ENCODE measurements around the gene CLMN. TPM values are rescaled to one million over a fixed set of nuclear protein-coding genes. Genes with fewer than 3 reads are reported as not detected.

Gene CLMN
- total RNA-seq, 1 experiment from 2014 or later: 33.4 TPM

DNA sequence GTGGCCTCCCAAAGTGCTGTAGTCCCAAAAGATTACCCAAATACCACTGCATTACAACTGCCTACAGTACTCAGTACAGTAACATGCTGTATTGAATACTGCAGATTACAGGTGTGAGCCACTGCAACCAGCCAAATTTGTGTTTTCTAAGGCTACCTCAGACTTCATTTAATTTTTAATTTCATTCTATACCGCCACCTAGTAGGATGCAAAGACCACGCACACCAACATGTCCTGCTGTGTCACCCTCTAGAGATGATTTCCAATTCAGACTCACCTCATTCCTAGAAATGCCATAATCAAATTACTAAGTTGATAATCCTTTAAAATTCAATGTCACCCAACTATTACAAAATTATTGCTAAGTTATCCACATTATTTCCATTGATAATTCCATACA, 177.5 kb downstream of the CLMN start:
- ChIA-PET POLR2A (no interaction called here), CTCF (no interaction called here), RAD21 (ENCODE audit: low non-redundant PET in 1 of 2, low total read pairs in 2 of 2, uncharacterized antibody in 2 of 2, unreplicated experiment in 2 of 2) (no interaction called here)
- H4K20me1 ChIP-seq (ENCODE audit: insufficient read depth): peaks cover 11% of the 10 kb centered on the region; the same call in 1 of the 2 replicates
- ATAC-seq (no peak), DNase-seq (ENCODE audit: low read depth, low spot score) (no peak)
- TF ChIP-seq, protein P1, sequence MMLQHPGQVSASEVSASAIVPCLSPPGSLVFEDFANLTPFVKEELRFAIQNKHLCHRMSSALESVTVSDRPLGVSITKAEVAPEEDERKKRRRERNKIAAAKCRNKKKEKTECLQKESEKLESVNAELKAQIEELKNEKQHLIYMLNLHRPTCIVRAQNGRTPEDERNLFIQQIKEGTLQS (IDR thresholded peaks at IDR 0.05): no peak
- TF ChIP-seq FOSL1 (IDR thresholded peaks at IDR 0.05; ENCODE audit: low read depth): no peak
- TF ChIP-seq, protein P2, sequence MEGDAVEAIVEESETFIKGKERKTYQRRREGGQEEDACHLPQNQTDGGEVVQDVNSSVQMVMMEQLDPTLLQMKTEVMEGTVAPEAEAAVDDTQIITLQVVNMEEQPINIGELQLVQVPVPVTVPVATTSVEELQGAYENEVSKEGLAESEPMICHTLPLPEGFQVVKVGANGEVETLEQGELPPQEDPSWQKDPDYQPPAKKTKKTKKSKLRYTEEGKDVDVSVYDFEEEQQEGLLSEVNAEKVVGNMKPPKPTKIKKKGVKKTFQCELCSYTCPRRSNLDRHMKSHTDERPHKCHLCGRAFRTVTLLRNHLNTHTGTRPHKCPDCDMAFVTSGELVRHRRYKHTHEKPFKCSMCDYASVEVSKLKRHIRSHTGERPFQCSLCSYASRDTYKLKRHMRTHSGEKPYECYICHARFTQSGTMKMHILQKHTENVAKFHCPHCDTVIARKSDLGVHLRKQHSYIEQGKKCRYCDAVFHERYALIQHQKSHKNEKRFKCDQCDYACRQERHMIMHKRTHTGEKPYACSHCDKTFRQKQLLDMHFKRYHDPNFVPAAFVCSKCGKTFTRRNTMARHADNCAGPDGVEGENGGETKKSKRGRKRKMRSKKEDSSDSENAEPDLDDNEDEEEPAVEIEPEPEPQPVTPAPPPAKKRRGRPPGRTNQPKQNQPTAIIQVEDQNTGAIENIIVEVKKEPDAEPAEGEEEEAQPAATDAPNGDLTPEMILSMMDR (IDR thresholded peaks at IDR 0.05 in 2 of 3, conservative IDR thresholded peaks at IDR 0.05 in 1 of 3; ENCODE audit: borderline replicate concordance in 1 of 3, insufficient read depth in 1 of 3, low read depth in 2 of 3, low read length in 2 of 3): no peak
- TF ChIP-seq, protein P3, sequence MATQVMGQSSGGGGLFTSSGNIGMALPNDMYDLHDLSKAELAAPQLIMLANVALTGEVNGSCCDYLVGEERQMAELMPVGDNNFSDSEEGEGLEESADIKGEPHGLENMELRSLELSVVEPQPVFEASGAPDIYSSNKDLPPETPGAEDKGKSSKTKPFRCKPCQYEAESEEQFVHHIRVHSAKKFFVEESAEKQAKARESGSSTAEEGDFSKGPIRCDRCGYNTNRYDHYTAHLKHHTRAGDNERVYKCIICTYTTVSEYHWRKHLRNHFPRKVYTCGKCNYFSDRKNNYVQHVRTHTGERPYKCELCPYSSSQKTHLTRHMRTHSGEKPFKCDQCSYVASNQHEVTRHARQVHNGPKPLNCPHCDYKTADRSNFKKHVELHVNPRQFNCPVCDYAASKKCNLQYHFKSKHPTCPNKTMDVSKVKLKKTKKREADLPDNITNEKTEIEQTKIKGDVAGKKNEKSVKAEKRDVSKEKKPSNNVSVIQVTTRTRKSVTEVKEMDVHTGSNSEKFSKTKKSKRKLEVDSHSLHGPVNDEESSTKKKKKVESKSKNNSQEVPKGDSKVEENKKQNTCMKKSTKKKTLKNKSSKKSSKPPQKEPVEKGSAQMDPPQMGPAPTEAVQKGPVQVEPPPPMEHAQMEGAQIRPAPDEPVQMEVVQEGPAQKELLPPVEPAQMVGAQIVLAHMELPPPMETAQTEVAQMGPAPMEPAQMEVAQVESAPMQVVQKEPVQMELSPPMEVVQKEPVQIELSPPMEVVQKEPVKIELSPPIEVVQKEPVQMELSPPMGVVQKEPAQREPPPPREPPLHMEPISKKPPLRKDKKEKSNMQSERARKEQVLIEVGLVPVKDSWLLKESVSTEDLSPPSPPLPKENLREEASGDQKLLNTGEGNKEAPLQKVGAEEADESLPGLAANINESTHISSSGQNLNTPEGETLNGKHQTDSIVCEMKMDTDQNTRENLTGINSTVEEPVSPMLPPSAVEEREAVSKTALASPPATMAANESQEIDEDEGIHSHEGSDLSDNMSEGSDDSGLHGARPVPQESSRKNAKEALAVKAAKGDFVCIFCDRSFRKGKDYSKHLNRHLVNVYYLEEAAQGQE (IDR thresholded peaks at IDR 0.05; ENCODE audit: low read depth): no peak
- no peak for TF ChIP-seq SP1 (IDR thresholded peaks at IDR 0.05; ENCODE audit: low read depth)
- no peak for TF ChIP-seq EZH2 (IDR thresholded peaks at IDR 0.05)
- no peaks in the 10 kb centered on the region for H3K4me1 ChIP-seq (ENCODE audit: control insufficient read depth in 1 of 2, insufficient read depth in 2 of 2, low read length in 2 of 2)
- no peaks in the 10 kb centered on the region for H3K9me2 ChIP-seq (ENCODE audit: insufficient read depth)
- H3K4me3 ChIP-seq (replicated peaks in 1 of 2; ENCODE audit: low read depth in 1 of 2, low read length in 2 of 2): no peak overlapping the region
- no peaks in the 10 kb centered on the region for H3K27me3 ChIP-seq (ENCODE audit: insufficient read depth, low read length)
- peaks cover 97% of the 10 kb centered on the region for H3K79me2 ChIP-seq (ENCODE audit: insufficient read depth, low read length)
- H3K9ac ChIP-seq (ENCODE audit: low read length): no peak overlapping the region
- H3K27ac ChIP-seq (ENCODE audit: low read depth, low read length): no peak overlapping the region
- BruUV-seq (replicated peaks): no TSS peak
- no peaks in the 10 kb centered on the region; a peak in 1 of 4 replicates for H3K9me3 ChIP-seq (ENCODE audit: control insufficient read depth in 1 of 2, insufficient read depth in 1 of 2, low read depth in 1 of 2, low read length in 2 of 2)
- no peaks in the 10 kb centered on the region for H3K36me3 ChIP-seq (ENCODE audit: control insufficient read depth in 1 of 2, insufficient read depth in 2 of 2, low read length in 2 of 2)
- intact Hi-C loops (cut with micrococcal nuclease): no loop called here
- H2AFZ ChIP-seq (ENCODE audit: low read depth, low read length, poor library complexity, severe bottlenecking): no peak overlapping the region
- H3K4me2 ChIP-seq (ENCODE audit: low read length): no peak overlapping the region
